ENCODE measurements around the gene CMIP.

DNA sequence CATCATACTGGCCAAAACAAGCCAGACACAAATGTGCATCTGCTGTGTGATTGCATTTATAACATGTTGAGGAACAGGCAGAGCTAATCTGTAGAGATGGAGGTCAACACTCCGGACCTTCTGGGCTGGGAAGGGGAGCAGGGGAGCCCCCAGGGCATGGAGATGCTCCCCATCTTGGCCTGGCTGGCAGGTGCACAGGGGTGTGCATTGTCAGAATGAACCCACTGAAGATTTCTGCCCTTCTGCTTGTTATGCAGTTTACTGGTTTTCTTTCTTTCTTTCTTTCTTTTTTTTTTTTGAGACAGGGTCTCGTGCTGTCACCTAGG is 146.9 kb downstream of the CMIP start:
- no peak for TF ChIP-seq POLR2AphosphoS5 (IDR thresholded peaks at IDR 0.05)
- TF ChIP-seq, protein P1, sequence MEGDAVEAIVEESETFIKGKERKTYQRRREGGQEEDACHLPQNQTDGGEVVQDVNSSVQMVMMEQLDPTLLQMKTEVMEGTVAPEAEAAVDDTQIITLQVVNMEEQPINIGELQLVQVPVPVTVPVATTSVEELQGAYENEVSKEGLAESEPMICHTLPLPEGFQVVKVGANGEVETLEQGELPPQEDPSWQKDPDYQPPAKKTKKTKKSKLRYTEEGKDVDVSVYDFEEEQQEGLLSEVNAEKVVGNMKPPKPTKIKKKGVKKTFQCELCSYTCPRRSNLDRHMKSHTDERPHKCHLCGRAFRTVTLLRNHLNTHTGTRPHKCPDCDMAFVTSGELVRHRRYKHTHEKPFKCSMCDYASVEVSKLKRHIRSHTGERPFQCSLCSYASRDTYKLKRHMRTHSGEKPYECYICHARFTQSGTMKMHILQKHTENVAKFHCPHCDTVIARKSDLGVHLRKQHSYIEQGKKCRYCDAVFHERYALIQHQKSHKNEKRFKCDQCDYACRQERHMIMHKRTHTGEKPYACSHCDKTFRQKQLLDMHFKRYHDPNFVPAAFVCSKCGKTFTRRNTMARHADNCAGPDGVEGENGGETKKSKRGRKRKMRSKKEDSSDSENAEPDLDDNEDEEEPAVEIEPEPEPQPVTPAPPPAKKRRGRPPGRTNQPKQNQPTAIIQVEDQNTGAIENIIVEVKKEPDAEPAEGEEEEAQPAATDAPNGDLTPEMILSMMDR (IDR thresholded peaks at IDR 0.05) = no peak
